GM23338 (cell line): ENCODE results near the gene WDR70. TPM values are rescaled to one million over a fixed set of nuclear protein-coding genes. Genes with fewer than 3 reads are reported as not detected.

Experiments
- ATAC-seq: fragments of 200-7000 bp; cut with Tn5 transposase; 3 replicates; pipeline ENCODE4 v1.9.1; 2020
- DNase-seq: peaks from one replicate; pipeline ENCODE4 v3.0.0-alpha.2; 2015; ENCODE audit warnings: low spot score
- H2AFZ ChIP-seq: fragments of 200-600 bp; sonication (generic); 2 replicates; pipeline ENCODE4 v1.8.0; 2016; ENCODE audit warnings: antibody characterized with exemption, mild to moderate bottlenecking, moderate library complexity
- H3F3A ChIP-seq: fragments of 200-600 bp; sonication (generic); replicated peaks from 2 replicates; pipeline ENCODE4 v1.8.0; 2017; ENCODE audit warnings: antibody characterized with exemption, mixed run types, low read depth
- H3K27ac ChIP-seq: fragments of 200-600 bp; sonication (generic); 2 replicates; pipeline ENCODE4 v1.6.1; 2016; ENCODE audit warnings: low read depth
- H3K27me3 ChIP-seq: fragments of 200-600 bp; sonication (generic); 2 replicates; pipeline ENCODE4 v1.8.0; 2016; ENCODE audit warnings: mild to moderate bottlenecking, mixed run types, moderate library complexity; ENCODE audit not compliant: insufficient read depth
- H3K36me3 ChIP-seq: fragments of 200-600 bp; sonication (generic); 2 replicates; pipeline ENCODE4 v1.8.0; 2016; ENCODE audit warnings: mild to moderate bottlenecking; ENCODE audit not compliant: insufficient read depth
- H3K4me1 ChIP-seq: fragments of 200-600 bp; sonication (generic); 2 replicates; pipeline ENCODE4 v1.8.0; 2016; ENCODE audit warnings: mild to moderate bottlenecking, moderate library complexity; ENCODE audit not compliant: insufficient read depth
- H3K4me2 ChIP-seq: fragments of 200-600 bp; sonication (generic); 2 replicates; pipeline ENCODE4 v1.7.1; 2017; ENCODE audit warnings: mixed run types
- H3K4me3 ChIP-seq: fragments of 200-600 bp; sonication (generic); 2 replicates; pipeline ENCODE4 v1.6.1; 2016; ENCODE audit warnings: mixed run types
- H3K79me2 ChIP-seq: fragments of 200-600 bp; sonication (generic); replicated peaks from 2 replicates; pipeline ENCODE4 v1.8.0; 2017; ENCODE audit warnings: mild to moderate bottlenecking; ENCODE audit not compliant: insufficient read depth
- H3K9me2 ChIP-seq: fragments of 200-600 bp; sonication (generic); 2 replicates; pipeline ENCODE4 v1.8.0; 2017; ENCODE audit not compliant: insufficient read depth
- H4K20me1 ChIP-seq: fragments of 200-600 bp; sonication (generic); replicated peaks from 2 replicates; pipeline ENCODE4 v1.8.0; 2017; ENCODE audit warnings: mild to moderate bottlenecking; ENCODE audit not compliant: insufficient read depth
- H3K27ac Mint-ChIP-seq: 2 replicates; pipeline ENCODE4 v1.8.0; 2020; ENCODE audit warnings: inconsistent platforms, mild to moderate bottlenecking, moderate library complexity, mixed read lengths
- H3K27me3 Mint-ChIP-seq: 3 replicates; pipeline ENCODE4 v1.8.0; 2022; ENCODE audit warnings: low read depth, mild to moderate bottlenecking, moderate library complexity, mixed read lengths, inconsistent platforms; ENCODE audit not compliant: insufficient read depth, poor library complexity
- H3K36me3 Mint-ChIP-seq: 3 replicates; pipeline ENCODE4 v1.8.0; 2021; ENCODE audit warnings: low read depth, mild to moderate bottlenecking, inconsistent platforms, moderate library complexity, mixed read lengths
- H3K4me1 Mint-ChIP-seq: 3 replicates; pipeline ENCODE4 v1.8.0; 2020; ENCODE audit warnings: mild to moderate bottlenecking, inconsistent platforms, mixed read lengths
- H3K4me3 Mint-ChIP-seq: 3 replicates; pipeline ENCODE4 v1.8.0; 2021; ENCODE audit warnings: moderate library complexity, mild to moderate bottlenecking, inconsistent platforms, mixed read lengths
- H3K9me3 Mint-ChIP-seq: 3 replicates; pipeline ENCODE4 v1.8.0; 2020; ENCODE audit warnings: moderate library complexity, mild to moderate bottlenecking, inconsistent platforms, mixed read lengths
- CREB1 ChIP-seq: fragments of 250-450 bp; sonication (Bioruptor Pico); IDR thresholded peaks from 2 replicates; pipeline ENCODE4 v1.5.0; 2020; ENCODE audit warnings: low read depth, mild to moderate bottlenecking, moderate library complexity
- CTCF ChIP-seq, 2 experiments: fragments of 200-600 bp in 1 of 2; sonication (generic) in 1 of 2; conservative IDR thresholded peaks; 2 replicates each; pipeline versions ENCODE4 v1.5.1 to v1.6.1; 2016 to 2017; ENCODE audit warnings: antibody characterized with exemption in 2 of 2, low read depth in 2 of 2, mild to moderate bottlenecking in 2 of 2, moderate library complexity in 1 of 2
- JUNB ChIP-seq: IDR thresholded peaks from one replicate; pipeline ENCODE4 v1.6.1; 2016; ENCODE audit warnings: antibody characterized with exemption; ENCODE audit not compliant: unreplicated experiment
- POLR2AphosphoS5 ChIP-seq: IDR thresholded peaks from 2 replicates; pipeline ENCODE4 v1.6.1; 2016; ENCODE audit warnings: antibody characterized with exemption, low read depth
- STAT1 ChIP-seq: IDR thresholded peaks from one replicate; pipeline ENCODE4 v1.6.1; 2016; ENCODE audit warnings: antibody characterized with exemption; ENCODE audit not compliant: unreplicated experiment
- ZNF114 ChIP-seq: fragments of 250-450 bp; sonication (Bioruptor Pico); IDR thresholded peaks from 2 replicates; pipeline ENCODE4 v1.5.0; 2020; ENCODE audit warnings: mild to moderate bottlenecking, moderate library complexity
- ZNF331 ChIP-seq: fragments of 250-450 bp; sonication (Bioruptor Pico); IDR thresholded peaks from 2 replicates; pipeline ENCODE4 v1.5.0; 2020; ENCODE audit warnings: low read depth, mild to moderate bottlenecking, moderate library complexity
- polyA plus RNA-seq: library from polyadenylated mRNA; unstranded; fragments of >200 nt; fragmentation: Nextera tagmentation; extraction: Ambion mirVana; gene quantifications from 2 replicates; pipeline ENCODE4 v1.2.1, GENCODE V29; 2016
- total RNA-seq: library from RNA; depleted of rRNA; stranded (reverse); fragments of >200 nt; shearing (Covaris generic); gene quantifications from 2 replicates; pipeline ENCODE4 v1.2.3, GENCODE V29; 2014
- TF ChIP-seq, protein P1 (sequence below): IDR thresholded peaks from one replicate; pipeline ENCODE4 v1.6.1; 2018; ENCODE audit warnings: antibody characterized with exemption; ENCODE audit not compliant: unreplicated experiment

WDR70 gene
- total and polyA plus RNA-seq, 2 experiments from 2014 or later = 34.9 to 86.7 TPM

DNA sequence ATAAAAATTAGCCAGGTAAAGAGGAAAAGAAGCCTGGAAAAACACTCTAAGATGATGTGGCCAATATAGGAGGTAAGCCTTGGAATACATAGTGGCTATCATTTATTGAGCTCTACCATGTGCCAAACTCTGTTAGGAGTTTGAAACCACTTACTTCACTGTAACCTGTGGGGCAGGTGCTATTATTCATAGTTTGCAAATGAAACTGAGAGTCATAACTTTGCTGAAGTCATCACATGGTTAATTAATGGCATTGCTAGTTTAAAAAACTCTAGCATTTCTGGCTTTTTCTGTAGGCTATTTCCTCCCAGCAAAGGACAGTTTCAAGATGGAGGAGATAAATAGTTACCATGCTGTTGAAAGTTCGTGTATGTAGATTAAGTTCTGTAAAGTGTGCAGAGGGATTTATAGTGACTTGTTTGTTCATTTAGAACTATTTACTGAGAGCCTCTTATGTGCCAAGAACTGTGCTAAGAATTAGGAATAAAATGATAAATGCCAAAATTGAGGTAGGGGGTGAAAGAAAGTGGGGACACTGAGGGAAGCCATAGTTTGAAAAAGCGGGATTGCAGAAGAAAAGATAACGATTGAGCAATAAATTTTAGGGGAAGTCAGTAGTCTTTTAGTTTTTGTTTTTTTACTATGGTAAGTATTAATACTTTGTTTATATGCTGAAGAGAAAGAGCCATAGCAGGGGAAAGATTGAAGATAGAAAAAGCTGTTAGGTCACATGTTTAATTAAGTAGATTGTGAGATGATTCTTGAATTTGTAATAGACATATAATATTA, 57.2 kb downstream of the WDR70 start:
- DNase-seq = no peak

More for the DNA sequence above, 57.2 kb downstream of the WDR70 start:
- Histone ChIP-seq H3K4me1 (peaks cover 5% of the 10 kb centered on the region; the same call in 1 of the 2 replicates), H4K20me1 (no peaks in the 10 kb centered on the region; the same call in 1 of the 2 replicates), H3K9me2 (no peaks in the 10 kb centered on the region), H3K27ac (no peak overlapping the region), H3K4me3 (no peak overlapping the region), H3F3A (no peaks in the 10 kb centered on the region), H2AFZ (no peak overlapping the region), H3K27me3 (no peaks in the 10 kb centered on the region), H3K36me3 (no peaks in the 10 kb centered on the region), H3K79me2 (no peaks in the 10 kb centered on the region), H3K4me2 (no peak overlapping the region)
- peaks cover 6% of the 10 kb centered on the region; the same call in 2 of the 3 replicates for H3K4me1 Mint-ChIP-seq
- H3K4me3 Mint-ChIP-seq = no peak overlapping the region
- TF ChIP-seq ZNF331 (CRISPR knock-in tag) = no peak
- no peak for TF ChIP-seq ZNF114 (CRISPR knock-in tag)
- no peak for TF ChIP-seq POLR2AphosphoS5
- TF ChIP-seq CTCF (conservative IDR thresholded peaks at IDR 0.05; ENCODE audit: low read depth in 2 of 2) = no peak
- no peak for TF ChIP-seq JUNB
- TF ChIP-seq CREB1 (CRISPR knock-in tag) = no peak
- TF ChIP-seq STAT1 = no peak
- TF ChIP-seq, protein P1, sequence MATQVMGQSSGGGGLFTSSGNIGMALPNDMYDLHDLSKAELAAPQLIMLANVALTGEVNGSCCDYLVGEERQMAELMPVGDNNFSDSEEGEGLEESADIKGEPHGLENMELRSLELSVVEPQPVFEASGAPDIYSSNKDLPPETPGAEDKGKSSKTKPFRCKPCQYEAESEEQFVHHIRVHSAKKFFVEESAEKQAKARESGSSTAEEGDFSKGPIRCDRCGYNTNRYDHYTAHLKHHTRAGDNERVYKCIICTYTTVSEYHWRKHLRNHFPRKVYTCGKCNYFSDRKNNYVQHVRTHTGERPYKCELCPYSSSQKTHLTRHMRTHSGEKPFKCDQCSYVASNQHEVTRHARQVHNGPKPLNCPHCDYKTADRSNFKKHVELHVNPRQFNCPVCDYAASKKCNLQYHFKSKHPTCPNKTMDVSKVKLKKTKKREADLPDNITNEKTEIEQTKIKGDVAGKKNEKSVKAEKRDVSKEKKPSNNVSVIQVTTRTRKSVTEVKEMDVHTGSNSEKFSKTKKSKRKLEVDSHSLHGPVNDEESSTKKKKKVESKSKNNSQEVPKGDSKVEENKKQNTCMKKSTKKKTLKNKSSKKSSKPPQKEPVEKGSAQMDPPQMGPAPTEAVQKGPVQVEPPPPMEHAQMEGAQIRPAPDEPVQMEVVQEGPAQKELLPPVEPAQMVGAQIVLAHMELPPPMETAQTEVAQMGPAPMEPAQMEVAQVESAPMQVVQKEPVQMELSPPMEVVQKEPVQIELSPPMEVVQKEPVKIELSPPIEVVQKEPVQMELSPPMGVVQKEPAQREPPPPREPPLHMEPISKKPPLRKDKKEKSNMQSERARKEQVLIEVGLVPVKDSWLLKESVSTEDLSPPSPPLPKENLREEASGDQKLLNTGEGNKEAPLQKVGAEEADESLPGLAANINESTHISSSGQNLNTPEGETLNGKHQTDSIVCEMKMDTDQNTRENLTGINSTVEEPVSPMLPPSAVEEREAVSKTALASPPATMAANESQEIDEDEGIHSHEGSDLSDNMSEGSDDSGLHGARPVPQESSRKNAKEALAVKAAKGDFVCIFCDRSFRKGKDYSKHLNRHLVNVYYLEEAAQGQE = no peak
- no peak overlapping the region for H3K27ac Mint-ChIP-seq
- no peaks in the 10 kb centered on the region for H3K27me3 Mint-ChIP-seq
- H3K36me3 Mint-ChIP-seq = no peaks in the 10 kb centered on the region
- H3K9me3 Mint-ChIP-seq = no peaks in the 10 kb centered on the region
- no peak for ATAC-seq
